ENCODE measurements around the gene ADD2.

Gene ADD2

GRCh38 chr2:70724366-70724765 is 43.6 kb downstream of the ADD2 start:
- TF ChIP-seq CTCF (IDR thresholded peaks at IDR 0.05; ENCODE audit: low read depth, low read length, missing control alignments) = no peak
- no peak for DNase-seq (ENCODE audit: low read depth)
- no peak overlapping the region for H3K4me3 ChIP-seq (ENCODE audit: low read depth, low read length)

- no peak for DNase-seq (ENCODE audit: low read depth)
- H3K4me3 ChIP-seq (ENCODE audit: low read depth, low read length) = no peak overlapping the region
- TF ChIP-seq CTCF (IDR thresholded peaks at IDR 0.05; ENCODE audit: low read depth, low read length, missing control alignments) = no peak
Observed at GRCh38 chr2:70723286-70723885, 44.6 kb downstream of the ADD2 start.

GRCh38 chr2:70720124-70720523 is 47.9 kb downstream of the ADD2 start:
- no peak for DNase-seq (ENCODE audit: low read depth)
- no peak overlapping the region for H3K4me3 ChIP-seq (ENCODE audit: low read depth, low read length)
- no peak for TF ChIP-seq CTCF (IDR thresholded peaks at IDR 0.05; ENCODE audit: low read depth, low read length, missing control alignments)

GRCh38 chr2:70719231-70719630 is 48.8 kb downstream of the ADD2 start:
- no peak overlapping the region for H3K4me3 ChIP-seq (ENCODE audit: low read depth, low read length)
- DNase-seq (ENCODE audit: low read depth) = no peak
- no peak for TF ChIP-seq CTCF (IDR thresholded peaks at IDR 0.05; ENCODE audit: low read depth, low read length, missing control alignments)

- no peak overlapping the region for H3K4me3 ChIP-seq (ENCODE audit: low read depth, low read length)
- no peak for DNase-seq (ENCODE audit: low read depth)
- TF ChIP-seq CTCF (IDR thresholded peaks at IDR 0.05; ENCODE audit: low read depth, low read length, missing control alignments) = no peak
Observed at GRCh38 chr2:70718736-70719135, 49.3 kb downstream of the ADD2 start.

GRCh38 chr2:70718241-70718640 is 49.8 kb downstream of the ADD2 start:
- no peak for DNase-seq (ENCODE audit: low read depth)
- TF ChIP-seq CTCF (IDR thresholded peaks at IDR 0.05; ENCODE audit: low read depth, low read length, missing control alignments) = no peak
- H3K4me3 ChIP-seq (ENCODE audit: low read depth, low read length) = no peak overlapping the region

GRCh38 chr2:70717431-70718038 is 50.5 kb downstream of the ADD2 start:
- no peak for DNase-seq (ENCODE audit: low read depth)
- TF ChIP-seq CTCF (IDR thresholded peaks at IDR 0.05; ENCODE audit: low read depth, low read length, missing control alignments) = no peak
- H3K4me3 ChIP-seq (ENCODE audit: low read depth, low read length) = no peak overlapping the region
